Measurements from ENCODE around the gene NUP93.

The NUP93 gene

GRCh38 chr16:56729735-56730662, at the start of gene NUP93:
Gene NUP93, plus strand, starts transcription at chr16:56730129. Its CDS starts 18,119 bp downstream, at chr16:56748248.
- in situ Hi-C loops (cut with MboI; ENCODE audit: low sequenced_read_pairs) = no loop called here

GRCh38 chr16:56681939-56682702, 47.8 kb upstream of the NUP93 start, which contains the start of gene MT1X:
Gene MT1X, plus strand, starts transcription at chr16:56682470. Its CDS starts 71 bp downstream, at chr16:56682541.
- in situ Hi-C loops (cut with MboI; ENCODE audit: low sequenced_read_pairs) = no loop called here

GRCh38 chr16:56682703-56683397, 47.1 kb upstream of the NUP93 start:
- in situ Hi-C loops (cut with MboI; ENCODE audit: low sequenced_read_pairs) = no loop called here

GRCh38 chr16:56683424-56684172, 46.3 kb upstream of the NUP93 start:
- in situ Hi-C loops (cut with MboI; ENCODE audit: low sequenced_read_pairs) = no loop called here

- in situ Hi-C loops (cut with MboI; ENCODE audit: low sequenced_read_pairs) = no loop called here
Observed at GRCh38 chr16:56684256-56684925, 45.5 kb upstream of the NUP93 start.

- in situ Hi-C loops (cut with MboI; ENCODE audit: low sequenced_read_pairs) = no loop called here
Observed at GRCh38 chr16:56684926-56685590, 44.9 kb upstream of the NUP93 start.

- in situ Hi-C loops (cut with MboI; ENCODE audit: low sequenced_read_pairs) = no loop called here
Observed at GRCh38 chr16:56686758-56687157, 43.2 kb upstream of the NUP93 start.

GRCh38 chr16:56688762-56689161, 41.2 kb upstream of the NUP93 start:
- in situ Hi-C loops (cut with MboI; ENCODE audit: low sequenced_read_pairs) = no loop called here

- in situ Hi-C loops (cut with MboI; ENCODE audit: low sequenced_read_pairs) = no loop called here
Observed at GRCh38 chr16:56689171-56689570, 40.8 kb upstream of the NUP93 start.

- in situ Hi-C loops (cut with MboI; ENCODE audit: low sequenced_read_pairs) = no loop called here
Observed at GRCh38 chr16:56690420-56691122, 39.4 kb upstream of the NUP93 start.

- in situ Hi-C loops (cut with MboI; ENCODE audit: low sequenced_read_pairs) = no loop called here
Observed at GRCh38 chr16:56691885-56692284, 38.0 kb upstream of the NUP93 start.

- in situ Hi-C loops (cut with MboI; ENCODE audit: low sequenced_read_pairs) = no loop called here
Observed at GRCh38 chr16:56695246-56695645, 34.7 kb upstream of the NUP93 start.

GRCh38 chr16:56697456-56698155, 32.3 kb upstream of the NUP93 start:
- in situ Hi-C loops (cut with MboI; ENCODE audit: low sequenced_read_pairs) = no loop called here

- in situ Hi-C loops (cut with MboI; ENCODE audit: low sequenced_read_pairs) = no loop called here
Observed at GRCh38 chr16:56700195-56700594, 29.7 kb upstream of the NUP93 start.

- in situ Hi-C loops (cut with MboI; ENCODE audit: low sequenced_read_pairs) = no loop called here
Observed at GRCh38 chr16:56700631-56701030, 29.3 kb upstream of the NUP93 start.

- in situ Hi-C loops (cut with MboI; ENCODE audit: low sequenced_read_pairs) = no loop called here
Observed at GRCh38 chr16:56701534-56701933, 28.4 kb upstream of the NUP93 start.

- in situ Hi-C loops (cut with MboI; ENCODE audit: low sequenced_read_pairs) = no loop called here
Observed at GRCh38 chr16:56702836-56703235, 27.1 kb upstream of the NUP93 start.
